Sciatic nerve (tissue), 2 donors: ENCODE data around the gene SPINK2. TPM values are rescaled to one million over a fixed set of nuclear protein-coding genes. Genes with fewer than 3 reads are reported as not detected.

Experiments used
- ATAC-seq: fragments of 200-7000 bp; cut with Tn5 transposase; one replicate; pipeline ENCODE4 v1.9.1; 2020; ENCODE audit warnings: mild to moderate bottlenecking, moderate library complexity
- DNase-seq: peaks from one replicate; pipeline ENCODE4 v3.0.0-alpha.2; 2020; ENCODE audit warnings: low spot score
- intact Hi-C: fragments of 100-400 bp; cut with DNase I; formaldehyde crosslinking; loops from one replicate; pipeline ENCODE4 v1.14.2; 2022
- total RNA-seq: library from RNA; stranded (reverse); fragmentation: NEBNext Ultra II Directional; extraction: Animal tissue kit (Norgen Biotek cat#: 25700); gene quantifications from one replicate; pipeline ENCODE4 v1.2.1, GENCODE V29; 2021
- donor health status: DM: no; HTN: no; CAD: no.
- donor health status: DM: no; HTN: no; CAD: no.

The SPINK2 gene
- total RNA-seq, 1 donor from 2014 or later = not detected

- intact Hi-C loops = no loop called here
These were observed 58.8 kb downstream of the SPINK2 start for GRCh38 chr4:56762484-56763250.

GRCh38 chr4:56760183-56760582 lies 61.3 kb downstream of the SPINK2 start:
- ATAC-seq (no peak), DNase-seq (no peak)
- intact Hi-C loops = no loop called here

More at GRCh38 chr4:56762484-56763250, 58.8 kb downstream of the SPINK2 start:
- no peak for ATAC-seq
- no peak for DNase-seq

Other genes starting within 250 kb of the SPINK2 start
- 1.5 TPM for gene HOPX, start 140.4 kb downstream of the SPINK2 start, total RNA-seq
- gene REST, start 86.2 kb upstream of the SPINK2 start, total RNA-seq = 41.7 TPM
- gene NOA1, start 155.9 kb upstream of the SPINK2 start, total RNA-seq = 9.5 TPM
- gene POLR2B, start 157.2 kb upstream of the SPINK2 start, total RNA-seq = 68.1 TPM